BJ (cell line): Measurements from ENCODE around the gene NID1. TPM values are rescaled to one million over a fixed set of nuclear protein-coding genes. Genes with fewer than 3 reads are reported as not detected.
"Not testable (repeated sequence)": the region's sequence is repeated elsewhere in the genome, so short reads cannot be mapped to it uniquely, and the experiment has no call there.

Experiments used
- CTCF ChIA-PET: fragments of 350-600 bp; formaldehyde crosslinking; extraction: SDS; loops from one replicate; lab custom pipeline; 2021; ENCODE audit warnings: antibody characterized with exemption, inconsistent platforms; lab: Yijun Ruan, JAX
- POLR2A ChIA-PET: fragments of 300-600 bp; sonication (Branson Sonifier 250); formaldehyde crosslinking; extraction: SDS; loops from one replicate; lab custom pipeline; 2021; ENCODE audit warnings: antibody characterized with exemption; lab: Charles Lee
- DNase-seq: peaks from one replicate; pipeline ENCODE4 v3.0.0-alpha.2; 2011; ENCODE audit warnings: low read depth
- H3K27me3 ChIP-seq: 2 replicates; pipeline ENCODE4 v1.6.0; 2011; ENCODE audit warnings: low read length; ENCODE audit not compliant: control insufficient read depth, insufficient read depth
- H3K36me3 ChIP-seq: 2 replicates; pipeline ENCODE4 v1.5.1; 2011; ENCODE audit warnings: low read length; ENCODE audit not compliant: control insufficient read depth, insufficient read depth
- H3K4me3 ChIP-seq: 2 replicates; pipeline ENCODE4 v1.5.1; 2011; ENCODE audit warnings: low read depth, mild to moderate bottlenecking, control low read depth, low read length
- CTCF ChIP-seq: IDR thresholded peaks from 2 replicates; pipeline ENCODE4 v1.5.1; 2011; ENCODE audit warnings: low read depth, mild to moderate bottlenecking, control low read depth, inconsistent platforms, low read length, moderate library complexity; ENCODE audit not compliant: insufficient read depth
- polyA plus RNA-seq: library from polyadenylated mRNA; depleted of rRNA; stranded (reverse); fragments of >200 nt; gene quantifications from 2 replicates; pipeline ENCODE4 v1.2.3, GENCODE V29; 2011

The NID1 gene
- polyA plus RNA-seq, 1 experiment: 182 TPM

GRCh38 chr1:235968831-235969230, 96.1 kb downstream of the NID1 start:
- ChIA-PET POLR2A (no interaction called here), CTCF (no interaction called here)

GRCh38 chr1:235966134-235966533, 98.8 kb downstream of the NID1 start:
- DNase-seq, CTCF ChIA-PET, H3K27me3 ChIP-seq, H3K36me3 ChIP-seq, POLR2A ChIA-PET, H3K4me3 ChIP-seq: not testable (repeated sequence)

More at GRCh38 chr1:235968831-235969230, 96.1 kb downstream of the NID1 start:
- no peaks in the 10 kb centered on the region for H3K36me3 ChIP-seq
- DNase-seq: no peak
- TF ChIP-seq CTCF: no peak
- no peaks in the 10 kb centered on the region for H3K27me3 ChIP-seq
- H3K4me3 ChIP-seq: no peak overlapping the region

GRCh38 chr1:235960809-235961208, 104.1 kb downstream of the NID1 start:
- Histone ChIP-seq H3K27me3 (no peaks in the 10 kb centered on the region), H3K36me3 (no peaks in the 10 kb centered on the region), H3K4me3 (no peak overlapping the region)
- no peak for TF ChIP-seq CTCF
- no peak for DNase-seq
- POLR2A ChIA-PET: no interaction called here
- CTCF ChIA-PET: interaction anchor here (1.3 to 1.4 kb wide), 2 partner anchors 11 to 18 kb away, joined by 3 to 7 read pairs; no protein-coding TSS in a partner anchor

GRCh38 chr1:235958021-235958420, 106.9 kb downstream of the NID1 start:
- POLR2A ChIA-PET: no interaction called here
- no peaks in the 10 kb centered on the region for H3K27me3 ChIP-seq
- no peak for DNase-seq
- no peak overlapping the region for H3K4me3 ChIP-seq
- no peaks in the 10 kb centered on the region for H3K36me3 ChIP-seq
- CTCF ChIA-PET: interaction anchor here (0.6 to 2.9 kb wide), 5 partner anchors 13 to 120 kb away, joined by 3 to 24 read pairs (median 4); partner anchors contain the start of gene LYST
- no peak for TF ChIP-seq CTCF

GRCh38 chr1:235955777-235956176, 109.1 kb downstream of the NID1 start:
- ChIA-PET CTCF (interaction anchor here (0.5 to 2.9 kb wide), 3 partner anchors 15 to 672 kb away, joined by 3 to 24 read pairs (median 4); partner anchors contain the start of gene B3GALNT2), POLR2A (no interaction called here)
- H3K27me3 ChIP-seq: no peaks in the 10 kb centered on the region
- no peak overlapping the region for H3K4me3 ChIP-seq
- no peaks in the 10 kb centered on the region for H3K36me3 ChIP-seq
- no peak for TF ChIP-seq CTCF
- DNase-seq: no peak
